Measurements from ENCODE around the gene MED10.

MED10 gene

DNA sequence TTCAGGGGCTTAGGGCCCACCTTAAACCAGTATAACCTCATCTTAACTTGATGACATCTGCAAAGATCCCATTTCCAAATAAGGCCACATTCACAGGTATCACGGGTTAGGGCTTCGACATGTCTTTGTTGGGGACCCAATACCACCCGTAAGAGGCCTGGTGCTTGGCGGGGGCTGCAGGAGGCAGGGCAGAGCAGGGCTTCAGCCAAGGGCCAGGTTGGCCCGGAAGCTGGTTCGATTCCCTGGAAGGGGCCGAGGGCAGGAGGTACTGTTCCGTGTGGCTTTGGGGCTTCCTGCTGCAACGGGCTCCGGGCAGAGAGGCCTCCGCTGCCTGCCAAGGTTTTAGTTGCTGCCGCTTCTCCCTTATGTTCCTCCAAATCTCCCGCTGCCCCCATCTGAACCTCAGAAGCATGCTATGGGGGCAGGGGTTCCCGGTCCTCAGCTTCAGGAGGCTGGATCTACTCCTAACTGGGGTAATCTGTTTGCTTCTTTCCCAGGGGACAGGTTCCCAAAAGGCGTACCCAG lies 29.8 kb downstream of the MED10 start:
- FAIRE-seq: no peak

DNA sequence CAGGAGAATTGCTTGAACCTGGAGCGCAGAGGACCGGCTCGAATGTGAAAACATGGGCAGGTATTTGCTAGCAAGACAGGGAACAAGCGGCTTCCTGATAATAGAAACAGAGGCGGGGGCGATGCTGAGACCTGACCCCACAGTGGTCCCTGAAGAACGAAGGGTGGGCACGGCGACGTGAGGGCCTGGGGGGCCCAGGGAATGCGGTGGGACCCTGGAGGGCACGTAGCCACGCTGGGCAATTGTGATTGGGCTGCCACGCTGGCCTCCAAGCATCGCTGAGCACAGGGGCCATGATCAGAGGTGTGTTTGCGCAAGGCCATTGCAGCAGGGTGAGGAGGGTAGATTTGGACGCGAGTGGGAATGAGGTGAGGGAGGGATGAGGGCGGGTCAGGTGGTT lies 30.7 kb downstream of the MED10 start:
- no peak for FAIRE-seq

DNA sequence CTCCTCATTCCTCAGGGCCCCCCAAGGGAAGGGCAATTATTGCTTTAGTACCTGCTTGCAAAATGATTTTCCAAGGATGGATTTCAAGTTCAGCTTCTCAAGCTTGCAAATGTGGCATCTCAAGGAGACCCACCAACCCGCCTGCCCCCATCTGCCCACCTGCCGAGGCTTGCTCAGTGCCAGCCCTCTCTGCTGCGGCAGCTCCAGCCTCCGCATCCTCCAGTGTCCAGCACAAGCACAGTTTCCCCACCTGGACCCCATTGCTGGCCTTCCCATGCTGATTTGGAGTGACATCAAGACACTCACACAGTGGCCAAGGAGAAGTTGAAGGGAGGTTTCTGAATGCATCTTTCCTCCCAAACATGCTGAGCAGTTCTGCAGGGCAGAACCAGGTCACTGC lies 31.2 kb downstream of the MED10 start:
- no peak for FAIRE-seq

DNA sequence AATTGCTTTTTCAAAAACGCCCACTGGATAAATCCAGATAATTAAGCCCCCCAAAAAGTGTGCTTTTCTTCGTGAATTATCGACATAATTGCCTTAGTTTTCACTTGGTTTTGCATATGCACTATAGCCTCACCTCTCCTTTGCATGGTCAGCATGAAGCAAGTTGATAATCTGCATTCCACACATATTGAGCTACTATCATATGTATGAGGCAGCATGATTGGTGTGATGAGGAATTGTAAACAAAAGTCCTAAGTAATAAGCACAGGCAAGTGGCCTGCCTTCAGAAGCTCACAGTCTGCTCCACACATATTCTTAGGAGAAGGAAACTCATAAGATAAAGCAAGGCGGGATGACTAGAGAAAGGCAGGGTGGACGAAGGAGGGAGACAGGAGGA lies 33.8 kb downstream of the MED10 start:
- FAIRE-seq: no peak

DNA sequence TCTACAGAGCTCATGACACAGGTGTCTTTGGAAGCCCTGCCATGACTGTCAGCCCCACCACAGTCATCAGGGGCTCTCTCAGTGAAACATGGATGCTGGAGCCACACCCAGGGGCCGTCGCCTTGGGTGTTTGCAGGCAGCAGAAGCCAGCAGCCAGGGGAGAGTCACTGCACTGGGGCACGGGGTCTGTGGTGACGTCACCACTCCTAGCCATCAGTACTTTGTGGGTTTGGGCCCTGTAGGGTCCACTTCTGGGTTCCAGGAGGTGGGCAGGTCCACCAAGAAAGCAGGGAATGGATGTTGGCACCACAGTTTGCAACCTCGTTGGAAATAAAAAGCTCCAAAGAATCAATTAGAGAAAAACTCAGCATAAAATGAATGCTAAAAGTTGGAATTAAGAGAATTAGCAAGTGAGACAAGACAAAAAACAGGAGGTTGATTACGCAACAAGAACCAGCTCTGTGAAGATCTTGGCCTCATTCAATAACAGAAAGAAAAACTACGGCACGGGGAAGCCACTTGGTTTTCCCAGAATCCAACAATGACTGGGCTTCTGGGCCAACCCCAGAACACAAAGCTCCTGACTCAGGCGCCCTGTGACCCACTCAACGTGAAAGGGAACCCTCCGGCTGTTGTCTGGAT lies 34.3 kb downstream of the MED10 start:
- FAIRE-seq: no peak

DNA sequence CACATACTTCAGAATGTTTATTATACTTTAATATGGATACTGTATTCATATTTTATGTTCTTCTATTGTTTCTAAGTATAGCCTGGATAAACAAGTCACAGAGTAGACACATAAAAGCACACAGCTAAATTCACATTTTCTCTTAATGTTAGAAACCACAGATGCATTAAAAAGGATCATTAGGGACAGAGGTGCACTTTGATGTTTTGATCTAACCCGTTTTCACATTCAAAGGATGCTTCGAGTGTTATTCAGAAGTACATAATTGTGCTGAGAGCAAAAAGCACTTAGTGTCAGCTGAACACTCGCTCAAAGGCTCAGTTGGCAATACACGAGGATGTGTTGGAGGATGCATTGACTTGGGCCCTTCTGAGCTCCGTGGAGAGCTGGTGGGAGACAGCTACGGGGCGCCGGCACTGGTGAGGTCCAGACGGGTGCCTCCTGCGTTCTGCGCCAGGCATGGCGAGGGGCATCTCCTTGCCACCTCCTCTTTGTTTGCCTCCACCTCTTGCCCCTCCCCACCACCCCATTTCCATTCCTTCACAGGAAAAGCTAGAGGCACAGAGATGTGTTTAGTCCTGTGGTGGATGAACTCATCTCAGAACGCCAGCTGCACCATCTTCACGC lies 35.5 kb downstream of the MED10 start:
- FAIRE-seq: no peak

DNA sequence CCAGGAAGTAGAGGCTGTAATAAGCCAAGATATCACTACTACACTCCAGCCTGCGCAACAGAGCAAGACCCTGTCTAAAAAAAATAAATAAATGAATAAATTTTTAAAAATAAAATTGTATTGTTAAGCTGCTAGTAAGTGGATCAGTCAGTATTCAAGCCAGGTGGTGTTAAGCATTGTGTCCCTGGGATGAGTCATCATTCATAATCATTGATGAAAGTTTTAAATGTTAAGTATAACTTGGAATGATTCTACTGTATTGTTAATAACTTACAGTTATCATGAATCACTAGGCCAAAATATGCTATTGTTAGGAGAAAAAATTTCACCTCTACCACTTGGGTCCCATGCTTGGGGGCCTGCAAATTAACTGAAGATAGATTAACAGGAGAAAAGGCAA lies 38.2 kb downstream of the MED10 start:
- FAIRE-seq: no peak

DNA sequence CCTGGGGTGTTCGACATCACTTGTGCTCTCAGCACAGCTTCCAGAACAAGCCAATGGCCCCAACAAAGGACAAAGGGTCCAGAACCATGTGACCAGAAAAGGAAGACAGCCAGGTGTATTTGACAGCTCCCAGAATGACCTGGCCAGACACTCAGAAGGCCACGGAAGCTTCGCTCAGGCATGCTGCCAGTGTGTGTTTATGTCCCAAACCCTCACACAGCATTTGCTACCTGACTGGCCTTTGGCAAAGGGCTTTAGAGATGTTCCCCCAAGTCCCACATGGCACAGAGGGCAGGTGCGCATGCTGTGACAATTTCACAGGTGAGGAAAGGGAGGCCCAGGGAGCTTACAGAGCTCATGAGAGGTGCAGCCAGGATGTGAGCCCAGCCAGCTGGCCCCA lies 39.5 kb downstream of the MED10 start:
- FAIRE-seq: no peak

DNA sequence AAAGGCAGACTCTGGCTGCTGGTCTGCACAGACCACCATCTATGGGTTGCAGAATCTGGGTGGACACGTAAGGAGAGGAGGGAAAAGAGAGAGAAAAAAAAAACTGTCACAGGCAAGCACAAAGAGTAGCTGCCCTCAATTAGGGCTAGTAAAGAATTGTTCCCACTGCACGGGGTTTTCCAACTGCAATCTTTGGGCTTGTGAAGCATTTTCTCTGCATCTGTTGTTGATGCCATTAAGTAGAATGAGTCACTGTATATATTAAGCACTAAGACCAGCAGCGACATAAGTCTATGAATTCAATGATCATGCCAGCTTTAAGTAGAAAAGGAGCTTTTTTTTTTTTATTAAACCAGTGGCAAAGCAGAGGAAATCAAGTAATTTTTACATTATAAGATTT lies 40.2 kb downstream of the MED10 start:
- no peak for FAIRE-seq

DNA sequence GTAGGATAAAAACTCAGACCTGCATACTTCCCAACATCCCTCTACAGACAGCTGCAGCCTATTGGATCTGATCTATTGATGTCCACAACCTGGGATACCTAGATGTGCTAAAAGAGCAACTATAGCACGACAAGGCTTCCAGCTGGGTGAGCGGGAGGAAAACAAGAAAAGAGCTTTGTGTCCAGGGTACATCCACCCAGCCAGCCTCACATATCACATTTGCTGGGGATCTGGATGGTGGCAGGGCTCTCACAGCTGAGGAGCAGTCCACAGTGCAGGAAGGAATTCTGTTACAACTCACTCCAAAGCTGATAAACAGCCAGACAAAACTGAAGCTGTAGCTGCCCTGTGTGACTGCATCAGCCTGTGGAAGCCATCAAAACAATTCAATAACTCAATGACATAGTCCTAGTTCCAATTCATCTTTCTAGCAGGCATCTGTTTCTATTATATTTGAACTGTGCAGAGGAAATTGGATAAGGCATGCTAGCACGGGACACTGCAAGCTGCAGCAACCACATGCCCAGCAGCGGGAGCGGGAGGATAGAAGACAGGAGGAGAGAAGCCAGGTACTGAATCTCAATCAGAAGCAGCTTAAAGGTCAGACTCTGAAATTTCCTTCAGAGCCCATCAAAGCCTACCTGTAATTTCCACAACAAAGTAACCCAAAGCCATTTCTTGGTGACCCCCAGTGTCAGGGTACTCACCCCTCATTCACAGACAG lies 45.0 kb downstream of the MED10 start:
- FAIRE-seq: no peak

DNA sequence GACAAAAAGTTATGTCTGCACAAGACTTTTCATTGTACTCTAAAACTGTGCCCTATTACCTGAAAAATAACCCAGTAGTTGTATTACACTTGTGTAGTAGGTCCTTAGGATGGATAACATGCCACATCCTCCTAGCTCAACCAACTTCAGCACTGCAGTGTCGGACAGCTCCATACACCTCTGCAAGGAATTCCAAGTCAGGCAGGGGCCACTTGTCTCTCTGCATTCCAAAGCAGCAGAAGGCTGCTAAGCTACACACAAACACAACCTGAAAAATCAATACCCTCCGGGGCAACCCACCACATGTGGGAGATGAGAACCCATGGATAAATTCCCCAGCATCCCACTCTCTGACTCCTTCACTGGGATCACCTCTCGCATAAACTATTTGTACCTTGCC lies 50.2 kb downstream of the MED10 start:
- no peak for FAIRE-seq

DNA sequence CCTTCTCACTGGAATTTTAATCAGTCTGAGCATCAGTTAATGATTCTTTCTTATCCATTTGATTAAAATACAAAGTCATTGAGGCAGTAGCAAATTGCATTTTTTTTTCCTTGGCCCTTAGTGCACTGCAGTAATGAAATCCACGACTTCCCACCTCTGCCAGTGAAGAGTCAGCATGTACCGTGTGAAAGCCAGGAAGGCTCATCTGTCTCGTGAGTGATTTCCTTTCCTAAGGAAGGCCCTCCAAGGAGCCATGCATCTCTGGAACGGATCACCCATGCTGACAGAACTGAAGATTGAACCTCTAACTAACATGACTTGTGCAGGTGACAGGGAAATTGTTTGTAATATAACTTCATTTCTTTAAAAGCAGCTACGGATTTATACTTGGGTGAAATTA lies 51.6 kb downstream of the MED10 start:
- no peak for FAIRE-seq

DNA sequence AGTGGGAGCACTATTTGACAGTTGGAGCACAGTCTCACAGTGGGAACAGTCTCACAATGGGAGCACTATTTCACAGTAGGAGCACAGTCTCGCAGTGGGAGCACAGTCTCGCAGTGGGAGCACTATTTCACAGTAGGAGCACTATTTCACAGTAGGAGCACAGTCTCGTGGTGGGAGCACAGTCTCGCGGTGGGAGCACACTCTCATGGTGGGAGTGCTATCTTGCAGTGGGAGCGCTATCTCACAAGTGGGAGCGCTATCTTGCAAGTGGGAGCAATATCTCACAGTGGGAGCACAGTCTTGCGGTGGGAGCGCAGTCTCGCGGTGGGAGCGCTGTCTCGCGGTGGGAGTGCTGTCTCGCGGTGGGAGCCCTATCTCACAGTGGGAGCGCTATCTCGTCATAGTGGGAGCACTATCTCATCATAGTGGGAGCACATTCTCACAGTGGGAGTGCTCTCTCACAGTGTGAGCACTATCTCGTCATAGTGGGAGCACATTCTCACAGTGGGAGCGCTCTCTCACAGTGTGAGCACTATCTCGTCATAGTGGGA lies 56.1 kb downstream of the MED10 start:
- no peak for FAIRE-seq

All from TTC549 (cell line).